Choroid plexus epithelial cell (primary cell): ENCODE measurements around the gene EPHB3.

ENCODE experiments used
- DNase-seq: peaks from one replicate; pipeline ENCODE4 v3.0.0-alpha.2; 2010; ENCODE audit warnings: low read depth
- H3K4me3 ChIP-seq: 2 replicates; pipeline ENCODE4 v1.5.1; 2011; ENCODE audit warnings: low read depth, mild to moderate bottlenecking, control low read depth, low read length, moderate library complexity
- CTCF ChIP-seq: conservative IDR thresholded peaks from 2 replicates; pipeline ENCODE4 v1.5.1; 2011; ENCODE audit warnings: low read depth, mild to moderate bottlenecking, control low read depth, inconsistent platforms, low read length, moderate library complexity

The EPHB3 gene

GRCh38 chr3:184570035-184570434 lies 8.4 kb downstream of the EPHB3 start:
- TF ChIP-seq CTCF: no peak
- no peak overlapping the region for H3K4me3 ChIP-seq
- no peak for DNase-seq

GRCh38 chr3:184570489-184570888 lies 8.9 kb downstream of the EPHB3 start:
- H3K4me3 ChIP-seq: no peak overlapping the region
- DNase-seq: no peak
- no peak for TF ChIP-seq CTCF

GRCh38 chr3:184571750-184572377 lies 10.3 kb downstream of the EPHB3 start:
- no peak for DNase-seq
- TF ChIP-seq CTCF: no peak
- no peak overlapping the region for H3K4me3 ChIP-seq

- no peak overlapping the region for H3K4me3 ChIP-seq
- TF ChIP-seq CTCF: no peak
- DNase-seq: no peak
Observed at GRCh38 chr3:184572633-184573270, 11.2 kb downstream of the EPHB3 start.

GRCh38 chr3:184574515-184575417 lies 13.2 kb downstream of the EPHB3 start:
- H3K4me3 ChIP-seq: no peak overlapping the region
- DNase-seq: no peak
- no peak for TF ChIP-seq CTCF

- TF ChIP-seq CTCF: no peak
- no peak overlapping the region for H3K4me3 ChIP-seq
- DNase-seq: no peak
Observed at GRCh38 chr3:184575701-184576100, 14.1 kb downstream of the EPHB3 start.
